ENCODE results near the gene CACYBP.

CACYBP gene

GRCh38 chr1:174999936-175000696 lies at the start of gene CACYBP:
Gene CACYBP, plus strand, starts transcription at chr1:174999947. Its CDS starts 234 bp downstream, at chr1:175000181.
- TF ChIP-seq ZNF274 (IDR thresholded peaks at IDR 0.05; ENCODE audit: low read depth, low read length) (no peak), SUZ12 (IDR thresholded peaks at IDR 0.05; ENCODE audit: extremely low read depth, insufficient read depth, insufficient read length) (no peak), YY1 (IDR thresholded peaks at IDR 0.05; ENCODE audit: insufficient read depth, insufficient read length) (no peak)
- peak; percentile 11 for DNase-seq (ENCODE audit: low read depth, low spot score)
- H3K36me3 ChIP-seq (ENCODE audit: insufficient read depth, insufficient read length, low read length): peaks cover 38% of the 10 kb centered on the region
- no peaks in the 10 kb centered on the region for H3K27me3 ChIP-seq (ENCODE audit: insufficient read depth, insufficient read length)
- peak within 1 kb of the TSS; percentile 98 for H3K4me3 ChIP-seq (ENCODE audit: insufficient read length, low read depth)
- no peaks in the 10 kb centered on the region for H3K9me3 ChIP-seq (ENCODE audit: insufficient read depth, low read length)
- H3K9ac ChIP-seq (ENCODE audit: insufficient read length, low read depth): peak within 1 kb of the TSS; percentile 100
- H3K4me1 ChIP-seq (ENCODE audit: insufficient read depth, insufficient read length): no peaks in the 10 kb centered on the region

- Histone ChIP-seq H3K4me3 (ENCODE audit: insufficient read length, low read depth) (no peak overlapping the region), H3K27me3 (ENCODE audit: insufficient read depth, insufficient read length) (no peaks in the 10 kb centered on the region), H3K9me3 (ENCODE audit: insufficient read depth, low read length) (no peaks in the 10 kb centered on the region), H3K9ac (ENCODE audit: insufficient read length, low read depth) (no peak overlapping the region), H3K36me3 (ENCODE audit: insufficient read depth, insufficient read length, low read length) (no peaks in the 10 kb centered on the region), H3K4me1 (ENCODE audit: insufficient read depth, insufficient read length) (no peaks in the 10 kb centered on the region)
- DNase-seq (ENCODE audit: low read depth, low spot score): no peak
- TF ChIP-seq ZNF274 (IDR thresholded peaks at IDR 0.05; ENCODE audit: low read depth, low read length) (no peak), YY1 (IDR thresholded peaks at IDR 0.05; ENCODE audit: insufficient read depth, insufficient read length) (no peak), SUZ12 (IDR thresholded peaks at IDR 0.05; ENCODE audit: extremely low read depth, insufficient read depth, insufficient read length) (no peak)
Measured at GRCh38 chr1:174953285-174954072, 46.3 kb upstream of the CACYBP start.

- Histone ChIP-seq H3K9me3 (ENCODE audit: insufficient read depth, low read length) (no peaks in the 10 kb centered on the region), H3K36me3 (ENCODE audit: insufficient read depth, insufficient read length, low read length) (no peaks in the 10 kb centered on the region), H3K4me1 (ENCODE audit: insufficient read depth, insufficient read length) (no peaks in the 10 kb centered on the region), H3K4me3 (ENCODE audit: insufficient read length, low read depth) (no peak overlapping the region), H3K27me3 (ENCODE audit: insufficient read depth, insufficient read length) (no peaks in the 10 kb centered on the region), H3K9ac (ENCODE audit: insufficient read length, low read depth) (no peak overlapping the region)
- no peak for DNase-seq (ENCODE audit: low read depth, low spot score)
- no peak for TF ChIP-seq SUZ12 (IDR thresholded peaks at IDR 0.05; ENCODE audit: extremely low read depth, insufficient read depth, insufficient read length)
Measured at GRCh38 chr1:174954073-174954460, 45.7 kb upstream of the CACYBP start.

GRCh38 chr1:174954671-174955669 lies 44.8 kb upstream of the CACYBP start:
- H3K9ac ChIP-seq (ENCODE audit: insufficient read length, low read depth): no peak overlapping the region
- H3K4me3 ChIP-seq (ENCODE audit: insufficient read length, low read depth): no peak overlapping the region
- TF ChIP-seq YY1 (IDR thresholded peaks at IDR 0.05; ENCODE audit: insufficient read depth, insufficient read length): no peak
- no peak for TF ChIP-seq ZNF274 (IDR thresholded peaks at IDR 0.05; ENCODE audit: low read depth, low read length)
- no peak for TF ChIP-seq SUZ12 (IDR thresholded peaks at IDR 0.05; ENCODE audit: extremely low read depth, insufficient read depth, insufficient read length)
- no peaks in the 10 kb centered on the region for H3K4me1 ChIP-seq (ENCODE audit: insufficient read depth, insufficient read length)
- no peaks in the 10 kb centered on the region for H3K9me3 ChIP-seq (ENCODE audit: insufficient read depth, low read length)
- no peaks in the 10 kb centered on the region for H3K27me3 ChIP-seq (ENCODE audit: insufficient read depth, insufficient read length)
- no peaks in the 10 kb centered on the region for H3K36me3 ChIP-seq (ENCODE audit: insufficient read depth, insufficient read length, low read length)
- DNase-seq (ENCODE audit: low read depth, low spot score): no peak

- Histone ChIP-seq H3K36me3 (ENCODE audit: insufficient read depth, insufficient read length, low read length) (no peaks in the 10 kb centered on the region), H3K9me3 (ENCODE audit: insufficient read depth, low read length) (no peaks in the 10 kb centered on the region), H3K4me1 (ENCODE audit: insufficient read depth, insufficient read length) (no peaks in the 10 kb centered on the region), H3K9ac (ENCODE audit: insufficient read length, low read depth) (no peak overlapping the region), H3K4me3 (ENCODE audit: insufficient read length, low read depth) (no peak overlapping the region), H3K27me3 (ENCODE audit: insufficient read depth, insufficient read length) (no peaks in the 10 kb centered on the region)
- no peak for DNase-seq (ENCODE audit: low read depth, low spot score)
- no peak for TF ChIP-seq YY1 (IDR thresholded peaks at IDR 0.05; ENCODE audit: insufficient read depth, insufficient read length)
- TF ChIP-seq SUZ12 (IDR thresholded peaks at IDR 0.05; ENCODE audit: extremely low read depth, insufficient read depth, insufficient read length): no peak
- TF ChIP-seq ZNF274 (IDR thresholded peaks at IDR 0.05; ENCODE audit: low read depth, low read length): no peak
Measured at GRCh38 chr1:174956086-174956485, 43.7 kb upstream of the CACYBP start.

- Histone ChIP-seq H3K4me1 (ENCODE audit: insufficient read depth, insufficient read length) (no peaks in the 10 kb centered on the region), H3K9ac (ENCODE audit: insufficient read length, low read depth) (no peak overlapping the region), H3K36me3 (ENCODE audit: insufficient read depth, insufficient read length, low read length) (no peaks in the 10 kb centered on the region), H3K4me3 (ENCODE audit: insufficient read length, low read depth) (no peak overlapping the region), H3K9me3 (ENCODE audit: insufficient read depth, low read length) (no peaks in the 10 kb centered on the region), H3K27me3 (ENCODE audit: insufficient read depth, insufficient read length) (no peaks in the 10 kb centered on the region)
- TF ChIP-seq SUZ12 (IDR thresholded peaks at IDR 0.05; ENCODE audit: extremely low read depth, insufficient read depth, insufficient read length): no peak
- TF ChIP-seq ZNF274 (IDR thresholded peaks at IDR 0.05; ENCODE audit: low read depth, low read length): no peak
- TF ChIP-seq YY1 (IDR thresholded peaks at IDR 0.05; ENCODE audit: insufficient read depth, insufficient read length): no peak
- DNase-seq (ENCODE audit: low read depth, low spot score): no peak
Measured at GRCh38 chr1:174956976-174957375, 42.8 kb upstream of the CACYBP start.
